Stimulated activated CD8-positive, alpha-beta memory T cell treated with anti-CD3 and anti-CD28 coated beads, Interleukin-15, amount 100 ng/mL, for 1 hour (primary cell): ENCODE results near the gene EPB41L5.
"Not testable (repeated sequence)": the region's sequence is repeated elsewhere in the genome, so short reads cannot be mapped to it uniquely, and the experiment has no call there.

Experiments used
- DNase-seq: peaks from one replicate; pipeline ENCODE4 v3.0.0-alpha.2; 2020; ENCODE audit warnings: low read depth

EPB41L5 gene

GRCh38 chr2:120141300-120142069, 128.6 kb downstream of the EPB41L5 start:
- no peak for DNase-seq

- DNase-seq, result no peak
Observed at GRCh38 chr2:120142528-120143219, 129.8 kb downstream of the EPB41L5 start.

GRCh38 chr2:120148229-120148628, 135.4 kb downstream of the EPB41L5 start:
- DNase-seq, result no peak

DNA sequence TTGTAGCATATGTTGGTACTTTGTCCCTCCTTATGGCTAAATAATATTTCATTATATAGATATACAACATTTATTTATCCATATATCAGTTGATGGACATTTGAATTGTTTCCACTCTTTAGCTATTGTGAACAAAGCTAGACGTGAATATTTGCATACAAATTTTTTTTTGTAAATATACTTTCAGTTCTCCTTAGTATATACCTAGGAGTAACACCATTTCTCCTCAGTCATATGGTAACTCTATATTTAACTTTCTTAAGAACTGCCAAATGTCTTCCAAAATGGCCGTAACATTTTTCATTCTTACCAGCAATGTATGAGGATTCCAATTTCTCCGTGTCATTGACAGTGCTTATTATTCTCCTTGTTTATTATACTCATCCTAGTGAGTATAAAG, 135.8 kb downstream of the EPB41L5 start:
- no peak for DNase-seq

DNA sequence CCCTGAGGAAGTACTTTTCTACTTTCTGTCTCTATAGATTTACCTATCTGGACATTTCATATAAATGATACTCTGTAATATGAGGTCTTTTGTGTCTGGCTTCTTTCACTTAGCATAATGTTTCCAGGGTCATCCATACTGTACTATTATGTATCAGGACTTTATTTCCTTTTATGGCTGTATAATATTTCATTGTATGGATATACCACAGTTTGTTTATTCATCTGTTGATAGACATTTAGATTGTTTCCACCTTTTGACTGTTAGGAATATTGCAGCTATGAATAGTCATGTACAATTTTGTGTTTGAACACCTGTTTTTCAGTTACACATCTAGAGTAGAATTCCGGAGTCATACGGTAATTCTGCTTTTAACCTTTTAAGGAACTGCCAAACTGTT, 136.5 kb downstream of the EPB41L5 start:
- DNase-seq, result no peak

DNA sequence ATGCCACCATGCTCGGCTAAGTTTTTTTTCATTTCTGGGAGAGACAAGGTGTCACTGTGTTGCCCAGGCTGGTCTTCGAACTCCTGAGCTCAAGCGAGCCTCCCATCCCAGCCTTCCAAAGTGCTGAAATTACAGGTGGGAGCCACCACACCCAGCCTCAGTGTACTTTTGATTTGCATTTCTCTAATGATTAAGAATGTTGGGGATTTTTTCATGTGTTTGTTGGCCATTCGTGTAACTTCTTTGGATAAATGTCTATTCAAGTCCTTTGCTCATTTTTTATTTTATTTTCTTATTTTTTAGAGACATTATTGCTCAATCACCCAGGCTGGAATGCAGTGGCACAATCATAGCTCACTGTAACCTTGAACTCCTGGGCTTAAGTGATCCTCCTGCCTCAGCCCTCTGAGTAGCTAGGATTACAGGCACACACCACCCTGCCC, 137.2 kb downstream of the EPB41L5 start:
- no peak for DNase-seq

- DNase-seq, result no peak
Observed at GRCh38 chr2:120155308-120155707, 142.4 kb downstream of the EPB41L5 start.

DNA sequence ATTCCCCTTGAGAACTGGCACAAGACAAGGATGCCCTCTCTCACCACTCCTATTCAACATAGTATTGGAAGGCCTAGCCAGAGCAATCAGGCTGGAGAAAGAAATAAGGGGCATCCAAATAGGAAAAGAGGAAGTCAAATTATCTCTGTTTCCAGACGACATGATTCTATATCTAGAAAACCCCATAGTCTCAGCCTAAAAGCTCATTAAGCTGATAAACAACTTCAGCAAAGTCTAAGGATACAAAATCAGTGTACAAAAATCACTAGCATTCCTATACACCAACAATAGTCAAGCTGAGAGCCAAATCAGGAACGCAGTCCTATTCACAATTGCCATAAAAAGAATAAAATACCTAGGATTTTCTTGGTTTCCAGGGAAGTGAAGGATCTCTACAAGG, 145.8 kb downstream of the EPB41L5 start:
- not testable (repeated sequence) for DNase-seq

- no peak for DNase-seq
Observed at GRCh38 chr2:120161190-120161589, 148.3 kb downstream of the EPB41L5 start.

DNA sequence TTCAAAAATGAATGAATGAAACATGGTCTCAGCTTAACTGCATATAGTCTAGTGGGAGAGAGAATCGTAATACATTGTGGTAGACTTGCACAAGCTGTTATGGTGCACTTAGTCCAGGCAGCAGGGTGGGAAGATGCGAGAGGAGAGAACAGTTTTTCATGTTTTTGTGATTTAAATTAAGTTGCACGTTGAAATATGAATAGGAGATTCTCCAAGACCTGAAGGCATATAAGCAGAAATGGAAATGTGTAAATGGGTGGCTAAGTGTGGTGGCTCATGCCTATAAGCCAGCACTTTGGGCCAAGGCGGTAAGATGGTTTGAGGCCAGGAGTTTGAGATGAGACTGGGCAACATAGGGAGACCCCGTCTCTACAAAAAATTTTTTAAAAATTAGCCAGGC, 149.8 kb downstream of the EPB41L5 start:
- no peak for DNase-seq

GRCh38 chr2:120167272-120167671, 154.4 kb downstream of the EPB41L5 start:
- no peak for DNase-seq

DNA sequence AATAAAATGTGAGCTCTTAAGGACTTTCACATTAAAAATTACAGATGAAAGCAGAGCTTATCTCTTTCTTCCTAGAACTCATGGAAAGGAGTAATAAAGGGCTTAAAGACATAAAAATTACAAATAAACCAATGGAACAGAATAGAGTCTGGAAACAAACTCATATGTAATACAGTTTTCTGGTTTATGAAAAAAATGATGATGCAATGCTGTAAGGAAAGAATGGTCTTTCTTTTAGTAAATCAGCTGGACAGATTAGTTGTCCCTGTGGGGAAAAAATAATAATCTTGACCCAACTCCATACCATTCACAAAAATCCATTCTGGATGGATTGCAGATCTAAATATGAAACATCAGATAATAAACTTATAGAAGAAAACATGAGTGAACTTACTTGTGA, 156.1 kb downstream of the EPB41L5 start:
- no peak for DNase-seq

GRCh38 chr2:120174963-120175581, 162.2 kb downstream of the EPB41L5 start:
- no peak for DNase-seq

GRCh38 chr2:120176526-120176925, 163.6 kb downstream of the EPB41L5 start:
- no peak for DNase-seq

DNA sequence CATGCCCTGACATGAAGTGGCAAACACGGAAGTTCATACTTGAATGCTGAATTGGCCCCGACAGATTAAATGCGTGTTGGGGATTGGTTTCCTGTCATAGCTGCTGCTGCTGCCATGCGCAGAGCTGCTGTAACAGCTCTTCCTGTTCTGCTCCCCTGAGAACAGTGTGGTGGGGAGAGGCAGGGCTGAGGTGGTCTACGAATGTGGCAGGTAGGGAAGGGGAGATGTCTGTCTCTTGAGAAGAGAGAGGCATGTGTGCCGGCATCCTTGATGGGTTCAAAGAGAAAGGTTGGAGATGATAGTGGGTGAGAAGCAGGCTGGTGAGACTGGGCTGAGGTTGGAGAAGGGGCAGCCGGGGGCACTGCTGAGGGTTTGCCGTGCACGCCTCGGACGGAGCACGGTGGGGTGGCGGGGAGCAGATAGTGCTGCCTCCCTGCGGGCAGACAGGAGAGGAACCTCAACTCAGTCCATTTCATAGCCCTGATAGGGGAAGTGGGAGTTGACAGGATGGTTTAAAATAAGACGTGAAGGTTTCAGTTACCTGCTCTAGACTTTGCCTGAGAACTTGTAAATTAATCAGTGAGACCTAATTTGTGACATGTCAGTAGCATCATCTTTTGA, 164.2 kb downstream of the EPB41L5 start:
- DNase-seq, result peak; percentile 46

- no peak for DNase-seq
Observed at GRCh38 chr2:120177973-120178372, 165.1 kb downstream of the EPB41L5 start.

GRCh38 chr2:120179396-120179795, 166.5 kb downstream of the EPB41L5 start:
- no peak for DNase-seq

DNA sequence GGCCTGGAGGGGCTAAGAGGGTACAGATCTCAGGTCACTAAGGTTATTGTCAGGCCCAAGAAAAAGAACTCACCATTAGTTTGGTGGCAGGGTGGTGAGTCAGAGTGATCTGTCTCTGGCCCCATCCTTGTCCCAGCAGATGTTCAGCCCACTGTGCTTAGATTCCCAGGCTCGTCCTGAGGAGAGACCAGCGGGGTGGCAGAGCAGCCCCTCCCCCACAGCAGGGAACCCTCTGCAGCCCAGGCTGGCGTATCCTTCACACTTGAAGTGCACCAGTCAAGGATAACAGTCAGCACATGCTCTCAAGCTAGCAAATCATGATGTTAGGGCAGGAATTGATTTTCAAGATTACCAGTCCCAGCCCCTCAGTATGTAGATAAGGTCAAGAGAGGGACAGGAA, 167.2 kb downstream of the EPB41L5 start:
- no peak for DNase-seq

GRCh38 chr2:120182019-120182560, 169.2 kb downstream of the EPB41L5 start:
- no peak for DNase-seq

DNA sequence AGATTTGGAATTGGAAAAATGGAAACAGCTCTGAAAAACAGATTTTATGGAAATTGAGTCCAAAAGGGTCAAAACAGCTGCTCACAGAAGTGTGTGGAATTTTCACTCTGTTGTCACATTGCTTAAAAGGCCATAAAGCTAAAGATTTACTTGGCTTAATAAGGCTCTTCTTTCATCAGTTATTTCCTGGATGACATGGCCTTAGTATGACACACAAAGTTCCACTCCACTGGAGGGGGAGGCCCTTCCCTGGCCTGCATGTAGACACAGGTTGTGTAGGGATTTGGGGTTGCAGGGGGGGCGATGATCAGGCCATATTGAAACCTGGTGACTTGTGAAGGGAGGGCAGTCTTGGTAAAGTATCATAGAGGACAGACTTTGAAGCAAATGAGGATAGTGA, 176.3 kb downstream of the EPB41L5 start:
- no peak for DNase-seq

- DNase-seq, result no peak
Observed at GRCh38 chr2:120192280-120192679, 179.4 kb downstream of the EPB41L5 start.

GRCh38 chr2:120195553-120195952, 182.7 kb downstream of the EPB41L5 start:
- DNase-seq, result no peak
